Neutrophil (primary cell): ENCODE data around the gene UST.

ENCODE experiments used
- H3K27ac ChIP-seq: fragments of 200-600 bp; sonication (generic); 2 replicates; pipeline ENCODE4 v1.5.1; 2016; ENCODE audit warnings: mild to moderate bottlenecking, moderate library complexity
- H3K27me3 ChIP-seq: fragments of 200-600 bp; sonication (generic); 2 replicates; pipeline ENCODE4 v1.6.0; 2016; ENCODE audit warnings: mild to moderate bottlenecking
- H3K36me3 ChIP-seq: fragments of 200-600 bp; sonication (generic); 2 replicates; pipeline ENCODE4 v1.5.1; 2017
- H3K4me1 ChIP-seq, 2 experiments: fragments of 200-600 bp in 1 of 2; sonication (generic) in 1 of 2; 1 replicate in 1 of 2; 2 replicates in 1 of 2; pipeline versions ENCODE4 v1.5.1 to v1.6.1; 2013 to 2016; ENCODE audit warnings: low read depth in 1 of 2, low read length in 1 of 2, mild to moderate bottlenecking in 1 of 2, moderate library complexity in 1 of 2; ENCODE audit not compliant: control insufficient read depth in 1 of 2, insufficient read depth in 1 of 2
- H3K4me3 ChIP-seq, 2 experiments: fragments of 200-600 bp in 1 of 2; sonication (generic) in 1 of 2; 1 replicate in 1 of 2; 2 replicates in 1 of 2; pipeline ENCODE4 v1.5.1; 2013 to 2016; ENCODE audit warnings: low read depth in 1 of 2, low read length in 1 of 2, mild to moderate bottlenecking in 1 of 2, moderate library complexity in 1 of 2
- H3K9me3 ChIP-seq: fragments of 200-600 bp; sonication (generic); 2 replicates; pipeline ENCODE4 v1.5.1; 2016
- TF ChIP-seq, protein P1 (sequence below): fragments of 200-600 bp; sonication (generic); IDR thresholded peaks from 2 replicates; pipeline ENCODE4 v1.5.1; 2016; ENCODE audit warnings: antibody characterized with exemption

Gene UST

DNA sequence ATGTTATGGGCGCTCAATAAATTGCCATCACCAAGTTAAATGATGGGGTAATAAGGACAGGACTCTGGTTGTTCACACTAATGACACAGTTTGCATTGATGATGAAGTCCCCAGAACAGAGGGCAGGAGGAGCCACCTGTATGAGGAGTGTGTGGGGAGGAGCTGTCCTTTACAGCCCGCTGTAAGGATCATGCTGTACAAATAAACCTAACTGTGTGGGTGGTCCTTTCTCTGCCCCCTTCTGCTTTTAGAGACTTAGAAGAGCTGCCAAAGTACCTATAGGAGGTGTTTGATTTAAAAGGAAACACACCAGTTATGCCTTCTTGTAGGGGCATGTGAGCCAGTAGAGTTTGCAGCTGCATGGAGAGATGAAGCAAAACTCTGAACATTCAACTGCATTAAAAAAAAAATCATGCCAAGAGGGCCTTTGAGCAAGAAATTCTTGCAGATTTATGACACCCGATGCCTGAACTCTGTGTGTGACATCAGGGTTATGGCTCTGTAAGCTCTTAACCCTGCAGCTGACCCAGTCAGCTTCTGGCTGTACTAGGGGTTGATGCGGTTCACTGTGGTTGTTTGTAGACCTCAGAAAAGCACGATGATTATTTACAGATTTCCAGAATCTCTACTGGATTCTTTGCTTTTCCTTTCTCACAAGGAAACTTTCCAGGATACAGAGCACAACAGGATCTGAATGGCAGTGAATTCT, 67.4 kb downstream of the UST start:
- no peak overlapping the region for H3K27ac ChIP-seq
- no peaks in the 10 kb centered on the region for H3K27me3 ChIP-seq
- no peaks in the 10 kb centered on the region for H3K36me3 ChIP-seq
- H3K4me3 ChIP-seq = no peak overlapping the region
- no peaks in the 10 kb centered on the region for H3K9me3 ChIP-seq
- H3K4me1 ChIP-seq = no peaks in the 10 kb centered on the region
- TF ChIP-seq, protein P1, sequence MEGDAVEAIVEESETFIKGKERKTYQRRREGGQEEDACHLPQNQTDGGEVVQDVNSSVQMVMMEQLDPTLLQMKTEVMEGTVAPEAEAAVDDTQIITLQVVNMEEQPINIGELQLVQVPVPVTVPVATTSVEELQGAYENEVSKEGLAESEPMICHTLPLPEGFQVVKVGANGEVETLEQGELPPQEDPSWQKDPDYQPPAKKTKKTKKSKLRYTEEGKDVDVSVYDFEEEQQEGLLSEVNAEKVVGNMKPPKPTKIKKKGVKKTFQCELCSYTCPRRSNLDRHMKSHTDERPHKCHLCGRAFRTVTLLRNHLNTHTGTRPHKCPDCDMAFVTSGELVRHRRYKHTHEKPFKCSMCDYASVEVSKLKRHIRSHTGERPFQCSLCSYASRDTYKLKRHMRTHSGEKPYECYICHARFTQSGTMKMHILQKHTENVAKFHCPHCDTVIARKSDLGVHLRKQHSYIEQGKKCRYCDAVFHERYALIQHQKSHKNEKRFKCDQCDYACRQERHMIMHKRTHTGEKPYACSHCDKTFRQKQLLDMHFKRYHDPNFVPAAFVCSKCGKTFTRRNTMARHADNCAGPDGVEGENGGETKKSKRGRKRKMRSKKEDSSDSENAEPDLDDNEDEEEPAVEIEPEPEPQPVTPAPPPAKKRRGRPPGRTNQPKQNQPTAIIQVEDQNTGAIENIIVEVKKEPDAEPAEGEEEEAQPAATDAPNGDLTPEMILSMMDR = no peak

DNA sequence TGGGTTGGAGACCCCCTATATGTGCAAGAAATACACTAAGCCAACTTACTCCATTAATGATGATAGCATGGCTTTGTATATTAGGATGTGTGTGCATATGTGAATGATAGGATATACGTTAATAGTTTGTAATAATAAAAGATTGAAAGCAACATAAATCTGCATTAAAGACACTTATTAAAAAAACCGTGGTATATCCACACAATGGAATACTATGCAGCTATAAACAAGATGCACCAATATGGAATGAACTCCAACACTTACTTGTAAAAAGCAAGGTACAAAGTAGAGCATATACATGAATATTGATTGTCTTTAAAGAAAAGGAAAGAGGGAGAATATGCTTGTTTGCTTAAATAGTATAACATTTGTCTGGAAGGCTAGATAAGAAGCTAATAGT, 68.0 kb downstream of the UST start:
- Histone ChIP-seq H3K27ac (no peak overlapping the region), H3K27me3 (no peaks in the 10 kb centered on the region), H3K36me3 (no peaks in the 10 kb centered on the region), H3K4me1 (no peaks in the 10 kb centered on the region), H3K4me3 (no peak overlapping the region), H3K9me3 (no peaks in the 10 kb centered on the region)
- TF ChIP-seq, protein P1 = no peak

DNA sequence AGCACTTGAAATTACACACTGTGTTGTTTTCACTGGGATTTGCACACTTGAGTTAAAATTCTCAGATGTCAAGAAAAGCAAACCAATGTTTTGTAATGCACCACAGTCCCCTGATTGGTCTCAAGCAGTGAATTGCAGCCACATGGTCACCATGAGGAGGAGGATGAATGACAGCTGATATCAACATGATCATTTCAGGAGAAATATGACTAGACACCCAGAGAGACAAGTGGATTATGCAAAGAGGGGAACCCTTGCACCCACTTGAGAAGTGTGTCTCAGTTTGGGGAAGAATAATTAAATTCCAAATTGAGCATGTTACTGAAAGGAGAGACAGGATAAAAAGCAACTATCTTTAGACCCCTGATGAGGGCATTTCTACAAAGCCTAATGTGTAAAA, 69.3 kb downstream of the UST start:
- no peaks in the 10 kb centered on the region for H3K4me1 ChIP-seq
- no peaks in the 10 kb centered on the region for H3K27me3 ChIP-seq
- TF ChIP-seq, protein P1 = no peak
- no peak overlapping the region for H3K27ac ChIP-seq
- no peak overlapping the region for H3K4me3 ChIP-seq
- no peaks in the 10 kb centered on the region for H3K9me3 ChIP-seq
- no peaks in the 10 kb centered on the region for H3K36me3 ChIP-seq

DNA sequence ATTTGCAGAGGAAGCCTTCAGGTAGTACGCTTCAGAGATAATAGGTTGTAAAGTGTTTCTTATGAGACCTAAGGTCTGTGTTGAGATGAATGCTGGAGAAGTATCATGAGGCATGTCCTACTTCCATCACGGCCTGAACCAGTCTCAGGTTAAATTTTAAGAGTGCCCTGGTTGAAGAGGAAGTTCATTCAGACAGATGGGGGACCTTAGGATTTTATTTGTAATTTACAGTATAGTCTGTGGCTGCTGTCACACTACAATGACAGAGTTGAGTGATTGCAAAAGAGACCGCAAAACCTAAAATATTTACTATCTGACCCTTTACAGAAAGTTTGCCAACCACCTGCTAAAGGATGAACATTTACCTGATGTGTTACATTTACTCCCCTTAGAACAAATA, 70.9 kb downstream of the UST start:
- H3K4me3 ChIP-seq = no peak overlapping the region
- no peaks in the 10 kb centered on the region for H3K36me3 ChIP-seq
- no peaks in the 10 kb centered on the region for H3K4me1 ChIP-seq
- no peaks in the 10 kb centered on the region for H3K27me3 ChIP-seq
- TF ChIP-seq, protein P1 = no peak
- no peak overlapping the region for H3K27ac ChIP-seq
- no peaks in the 10 kb centered on the region for H3K9me3 ChIP-seq

DNA sequence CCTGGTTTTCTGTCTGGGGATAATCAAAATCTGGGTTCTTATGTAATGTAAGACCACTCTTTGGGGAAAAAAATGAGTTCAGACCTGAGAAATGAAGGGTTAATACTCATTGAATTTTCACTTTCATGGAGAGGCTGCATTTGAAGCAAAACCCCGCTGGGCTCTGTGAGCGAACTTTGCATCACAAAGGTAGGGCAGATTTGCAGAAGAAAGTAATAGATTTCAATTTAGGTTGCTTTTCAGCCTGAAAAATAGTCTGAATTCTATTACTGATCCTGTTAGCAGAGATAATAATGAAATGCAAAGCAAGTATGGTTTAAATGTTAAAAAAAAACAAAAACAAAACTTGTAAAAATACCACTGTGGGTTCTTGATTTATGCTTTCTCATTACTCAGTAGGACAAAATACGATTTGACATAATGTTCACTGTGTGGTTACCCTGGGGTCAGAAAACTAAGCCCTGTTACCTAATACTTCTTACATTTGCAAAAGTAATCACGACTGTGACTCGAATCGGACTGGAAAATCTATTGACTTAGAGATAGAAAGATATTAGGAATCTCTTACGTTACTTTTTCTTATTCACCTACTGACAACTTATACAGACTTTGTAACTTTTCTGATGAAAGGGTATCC, 72.2 kb downstream of the UST start:
- no peak overlapping the region for H3K27ac ChIP-seq
- H3K4me3 ChIP-seq = no peak overlapping the region
- TF ChIP-seq, protein P1 = no peak
- no peaks in the 10 kb centered on the region for H3K4me1 ChIP-seq
- no peaks in the 10 kb centered on the region for H3K36me3 ChIP-seq
- H3K27me3 ChIP-seq = peaks cover 8% of the 10 kb centered on the region
- H3K9me3 ChIP-seq = no peaks in the 10 kb centered on the region
